Measurements from ENCODE around the gene MTR. TPM values are rescaled to one million over a fixed set of nuclear protein-coding genes. Genes with fewer than 3 reads are reported as not detected.

Gene MTR
- total and polyA plus RNA-seq, 4 donors = 4.4 to 49.3 (median 21.6) TPM

- H3K4me3 ChIP-seq = no peak overlapping the region
- H3K9ac ChIP-seq (ENCODE audit: insufficient read depth in 1 of 2, low read length in 2 of 2) = no peak overlapping the region
- no peak overlapping the region for H3K27ac ChIP-seq (ENCODE audit: low read depth in 1 of 2, low read length in 1 of 2)
- 93 to 95% methylated on average over 4 of the region's 4 CpGs for WGBS, 2 donors
- no peaks in the 10 kb centered on the region for H3K27me3 ChIP-seq (ENCODE audit: control insufficient read depth in 3 of 3, insufficient read depth in 3 of 3, low read length in 2 of 3)
- no peaks in the 10 kb centered on the region for H3K9me3 ChIP-seq (ENCODE audit: control insufficient read depth in 4 of 4, insufficient read depth in 3 of 4, low read length in 3 of 4)
- TF ChIP-seq CTCF (IDR thresholded peaks at IDR 0.05; ENCODE audit: control extremely low read depth, extremely low read depth) = no peak
- H3K36me3 ChIP-seq (ENCODE audit: control insufficient read depth in 4 of 4, insufficient read depth in 4 of 4, low read length in 4 of 4) = peaks cover 20 to 51% (median 30%) of the 10 kb centered on the region in 4 donors
- ATAC-seq (ENCODE audit: insufficient read depth, low FRiP score) (no peak), DNase-seq (no peak)
- no peaks in the 10 kb centered on the region for H3K4me1 ChIP-seq (ENCODE audit: control insufficient read depth in 5 of 5, insufficient read depth in 5 of 5, low read length in 5 of 5)
These were observed 39.8 kb downstream of the MTR start for GRCh38 chr1:236834876-236835275.

GRCh38 chr1:236835491-236835890, 40.4 kb downstream of the MTR start:
- no peak overlapping the region for H3K27ac ChIP-seq (ENCODE audit: low read depth in 1 of 2, low read length in 1 of 2)
- H3K27me3 ChIP-seq (ENCODE audit: control insufficient read depth in 3 of 3, insufficient read depth in 3 of 3, low read length in 2 of 3) = no peaks in the 10 kb centered on the region
- no peak overlapping the region for H3K4me3 ChIP-seq
- H3K9ac ChIP-seq (ENCODE audit: insufficient read depth in 1 of 2, low read length in 2 of 2) = no peak overlapping the region
- no peaks in the 10 kb centered on the region for H3K9me3 ChIP-seq (ENCODE audit: control insufficient read depth in 4 of 4, insufficient read depth in 3 of 4, low read length in 3 of 4)
- H3K36me3 ChIP-seq (ENCODE audit: control insufficient read depth in 4 of 4, insufficient read depth in 4 of 4, low read length in 4 of 4) = peaks cover 22 to 51% (median 29%) of the 10 kb centered on the region in 4 donors
- WGBS, 2 donors = 83 to 86% methylated on average over 4 of the region's 4 CpGs
- no peaks in the 10 kb centered on the region for H3K4me1 ChIP-seq (ENCODE audit: control insufficient read depth in 5 of 5, insufficient read depth in 5 of 5, low read length in 5 of 5)
- DNase-seq (no peak), ATAC-seq (ENCODE audit: insufficient read depth, low FRiP score) (no peak)
- TF ChIP-seq CTCF (IDR thresholded peaks at IDR 0.05; ENCODE audit: control extremely low read depth, extremely low read depth) = no peak

GRCh38 chr1:236836157-236836556, 41.1 kb downstream of the MTR start:
- Histone ChIP-seq H3K9ac (ENCODE audit: insufficient read depth in 1 of 2, low read length in 2 of 2) (no peak overlapping the region), H3K27me3 (ENCODE audit: control insufficient read depth in 3 of 3, insufficient read depth in 3 of 3, low read length in 2 of 3) (no peaks in the 10 kb centered on the region), H3K4me1 (ENCODE audit: control insufficient read depth in 5 of 5, insufficient read depth in 5 of 5, low read length in 5 of 5) (no peaks in the 10 kb centered on the region), H3K4me3 (no peak overlapping the region), H3K9me3 (ENCODE audit: control insufficient read depth in 4 of 4, insufficient read depth in 3 of 4, low read length in 3 of 4) (no peaks in the 10 kb centered on the region), H3K36me3 (ENCODE audit: control insufficient read depth in 4 of 4, insufficient read depth in 4 of 4, low read length in 4 of 4) (peaks cover 22 to 45% (median 29%) of the 10 kb centered on the region in 4 donors), H3K27ac (ENCODE audit: low read depth in 1 of 2, low read length in 1 of 2) (no peak overlapping the region)
- no peak for ATAC-seq (ENCODE audit: insufficient read depth, low FRiP score)
- DNase-seq = no peak
- no peak for TF ChIP-seq CTCF (IDR thresholded peaks at IDR 0.05; ENCODE audit: control extremely low read depth, extremely low read depth)
- 48 to 69% methylated on average over 5 of the region's 5 CpGs for WGBS, 2 donors

- H3K4me3 ChIP-seq = no peak overlapping the region
- WGBS, 2 donors = 93 to 100% methylated on average over 4 of the region's 4 CpGs
- peaks cover 0 to 2% (median 0%) of the 10 kb centered on the region in 5 donors for H3K4me1 ChIP-seq (ENCODE audit: control insufficient read depth in 5 of 5, insufficient read depth in 5 of 5, low read length in 5 of 5)
- H3K36me3 ChIP-seq (ENCODE audit: control insufficient read depth in 4 of 4, insufficient read depth in 4 of 4, low read length in 4 of 4) = peaks cover 17 to 36% (median 29%) of the 10 kb centered on the region in 4 donors
- H3K27me3 ChIP-seq (ENCODE audit: control insufficient read depth in 3 of 3, insufficient read depth in 3 of 3, low read length in 2 of 3) = no peaks in the 10 kb centered on the region
- H3K9me3 ChIP-seq (ENCODE audit: control insufficient read depth in 4 of 4, insufficient read depth in 3 of 4, low read length in 3 of 4) = no peaks in the 10 kb centered on the region
- no peak for TF ChIP-seq CTCF (IDR thresholded peaks at IDR 0.05; ENCODE audit: control extremely low read depth, extremely low read depth)
- H3K9ac ChIP-seq (ENCODE audit: insufficient read depth in 1 of 2, low read length in 2 of 2) = no peak overlapping the region
- DNase-seq (no peak), ATAC-seq (ENCODE audit: insufficient read depth, low FRiP score) (no peak)
- H3K27ac ChIP-seq (ENCODE audit: low read depth in 1 of 2, low read length in 1 of 2) = no peak overlapping the region
These were observed 42.0 kb downstream of the MTR start for GRCh38 chr1:236837115-236837514.
